Activated T-helper 17 cell treated with anti-CD3 and anti-CD28 coated beads, Interleukin-2, amount 50 U/mL, for 72 hours (primary cell): ENCODE measurements around the gene TRMT10A. TPM values are rescaled to one million over a fixed set of nuclear protein-coding genes. Genes with fewer than 3 reads are reported as not detected.

ENCODE experiments used
- ATAC-seq: fragments of 150-1000 bp; cut with Tn5 transposase; replicated peaks from 2 replicates; pipeline ENCODE4 v1.10.0; 2021; ENCODE audit warnings: mild to moderate bottlenecking, moderate library complexity
- H3K27ac Mint-ChIP-seq: one replicate; pipeline ENCODE4 v1.8.0; 2022; ENCODE audit warnings: mixed read lengths
- H3K27me3 Mint-ChIP-seq: one replicate; pipeline ENCODE4 v1.8.0; 2022; ENCODE audit warnings: mixed read lengths
- H3K36me3 Mint-ChIP-seq: one replicate; pipeline ENCODE4 v1.8.0; 2022; ENCODE audit warnings: low read depth, mild to moderate bottlenecking, mixed read lengths
- H3K4me1 Mint-ChIP-seq: one replicate; pipeline ENCODE4 v1.8.0; 2022; ENCODE audit warnings: mixed read lengths
- H3K4me3 Mint-ChIP-seq: one replicate; pipeline ENCODE4 v1.8.0; 2022; ENCODE audit warnings: mild to moderate bottlenecking, mixed read lengths
- H3K9me3 Mint-ChIP-seq: one replicate; pipeline ENCODE4 v1.8.0; 2022; ENCODE audit warnings: mixed read lengths
- total RNA-seq, 2 donors: library from RNA; stranded (reverse); gene quantifications; one replicate each; pipeline ENCODE4 v1.2.3, GENCODE V29; 2022

The TRMT10A gene
- total RNA-seq, 2 donors from 2014 or later = 10.1 to 10.5 TPM

GRCh38 chr4:99518601-99519295, 45.1 kb downstream of the TRMT10A start:
- no peak for ATAC-seq
- Mint-ChIP-seq H3K4me1 (no peaks in the 10 kb centered on the region), H3K27me3 (no peaks in the 10 kb centered on the region), H3K27ac (no peak overlapping the region), H3K4me3 (no peak overlapping the region), H3K36me3 (no peaks in the 10 kb centered on the region), H3K9me3 (no peaks in the 10 kb centered on the region)

- H3K27me3 Mint-ChIP-seq = no peaks in the 10 kb centered on the region
- H3K27ac Mint-ChIP-seq = peak within 1 kb of the TSS; percentile 35
- peaks cover 20% of the 10 kb centered on the region for H3K4me1 Mint-ChIP-seq
- H3K4me3 Mint-ChIP-seq = no peak within 1 kb of the TSS
- H3K9me3 Mint-ChIP-seq = no peaks in the 10 kb centered on the region
- no peak for ATAC-seq
- no peaks in the 10 kb centered on the region for H3K36me3 Mint-ChIP-seq
Observed at GRCh38 chr4:99510721-99511120, 53.1 kb downstream of the TRMT10A start, which contains the start of gene C4orf17. Gene C4orf17 (plus strand): TSS chr4:99511021. CDS start chr4:99513082, 2,061 bp downstream.

- peak overlapping the region; percentile 23 for H3K4me3 Mint-ChIP-seq
- no peaks in the 10 kb centered on the region for H3K27me3 Mint-ChIP-seq
- peak; percentile 96 for ATAC-seq
- H3K9me3 Mint-ChIP-seq = no peaks in the 10 kb centered on the region
- peaks cover 20% of the 10 kb centered on the region for H3K4me1 Mint-ChIP-seq
- peak overlapping the region; percentile 65 for H3K27ac Mint-ChIP-seq
- no peaks in the 10 kb centered on the region for H3K36me3 Mint-ChIP-seq
Observed at GRCh38 chr4:99507762-99508161, 56.1 kb downstream of the TRMT10A start.

- H3K27me3 Mint-ChIP-seq = no peaks in the 10 kb centered on the region
- H3K36me3 Mint-ChIP-seq = no peaks in the 10 kb centered on the region
- peak; percentile 51 for ATAC-seq
- H3K9me3 Mint-ChIP-seq = no peaks in the 10 kb centered on the region
- peak overlapping the region; percentile 65 for H3K27ac Mint-ChIP-seq
- H3K4me1 Mint-ChIP-seq = peaks cover 20% of the 10 kb centered on the region
- peak overlapping the region; percentile 23 for H3K4me3 Mint-ChIP-seq
Observed at GRCh38 chr4:99507349-99507748, 56.5 kb downstream of the TRMT10A start.

GRCh38 chr4:99506781-99507180, 57.1 kb downstream of the TRMT10A start:
- H3K4me1 Mint-ChIP-seq = peaks cover 20% of the 10 kb centered on the region
- peak overlapping the region; percentile 23 for H3K4me3 Mint-ChIP-seq

GRCh38 chr4:99504804-99505502, 58.9 kb downstream of the TRMT10A start:
- Mint-ChIP-seq H3K4me3 (no peak overlapping the region), H3K27me3 (no peaks in the 10 kb centered on the region), H3K4me1 (peaks cover 20% of the 10 kb centered on the region), H3K36me3 (no peaks in the 10 kb centered on the region), H3K27ac (no peak overlapping the region), H3K9me3 (no peaks in the 10 kb centered on the region)
- no peak for ATAC-seq

More at GRCh38 chr4:99506781-99507180, 57.1 kb downstream of the TRMT10A start:
- Mint-ChIP-seq H3K27ac (peak overlapping the region; percentile 65), H3K9me3 (no peaks in the 10 kb centered on the region), H3K27me3 (no peaks in the 10 kb centered on the region), H3K36me3 (no peaks in the 10 kb centered on the region)
- ATAC-seq = no peak

Other genes starting within 250 kb of the TRMT10A start
- not detected for gene ADH1B, start 242.6 kb downstream of the TRMT10A start, total RNA-seq
- not detected for gene ADH1C, start 211.3 kb downstream of the TRMT10A start, total RNA-seq
- not detected for gene ADH7, start 128.7 kb downstream of the TRMT10A start, total RNA-seq
- gene C4orf17, start 53.0 kb downstream of the TRMT10A start, total RNA-seq = not detected
- under 1 TPM in 1 of 2 donors, not detected in 1; 0.53 TPM for gene MTTP, start 10.8 kb upstream of the TRMT10A start, total RNA-seq
- gene C4orf54, start 93.8 kb upstream of the TRMT10A start, total RNA-seq = not detected